ENCODE data around the gene ANTXR2.

- no peak for TF ChIP-seq CTCF (IDR thresholded peaks at IDR 0.05)
- TF ChIP-seq ZFX (IDR thresholded peaks at IDR 0.05; ENCODE audit: borderline replicate concordance) = no peak
Observed at GRCh38 chr4:80065601-80066000, 7.4 kb downstream of the ANTXR2 start.

Data from 22Rv1 (cell line).